Tibial nerve (tissue), 4 donors: Measurements from ENCODE around the gene GUCD1. TPM values are rescaled to one million over a fixed set of nuclear protein-coding genes. Genes with fewer than 3 reads are reported as not detected.
"Not testable (repeated sequence)": the region's sequence is repeated elsewhere in the genome, so short reads cannot be mapped to it uniquely, and the experiment has no call there.

Source experiments
- DNase-seq, 2 donors: peaks; one replicate each; pipeline ENCODE4 v3.0.0-alpha.2; 2019; ENCODE audit warnings: low spot score in 2 of 2
- H3K27ac ChIP-seq, 4 donors: fragments of 200-600 bp; sonication (generic) in 3 of 4; one replicate each; pipeline ENCODE4 v1.5.1; 2017 to 2019; ENCODE audit warnings: mild to moderate bottlenecking in 1 of 4
- H3K27me3 ChIP-seq, 2 donors: fragments of 200-600 bp; sonication (generic) in 1 of 2; one replicate each; pipeline versions ENCODE4 v1.5.1 to v1.6.0; 2017 to 2019
- H3K36me3 ChIP-seq, 3 donors: fragments of 200-600 bp; sonication (generic); one replicate each; pipeline ENCODE4 v1.5.1; 2018 to 2019
- H3K4me1 ChIP-seq, 4 donors: fragments of 200-600 bp; sonication (generic) in 3 of 4; one replicate each; pipeline ENCODE4 v1.5.1; 2017 to 2019
- H3K4me3 ChIP-seq, 4 donors: fragments of 200-600 bp; sonication (generic) in 3 of 4; one replicate each; pipeline ENCODE4 v1.5.1; 2017 to 2019; ENCODE audit warnings: mild to moderate bottlenecking in 1 of 4, moderate library complexity in 1 of 4
- H3K9me3 ChIP-seq, 4 donors: fragments of 200-600 bp; sonication (generic) in 3 of 4; one replicate each; pipeline ENCODE4 v1.5.1; 2017 to 2019
- CTCF ChIP-seq, 5 experiments: fragments of 200-600 bp in 3 of 5; fragments of 450-650 bp in 2 of 5; sonication (generic) in 3 of 5; IDR thresholded peaks; one replicate each; pipeline ENCODE4 v1.5.1; 2016 to 2019; ENCODE audit warnings: antibody characterized with exemption in 5 of 5, mild to moderate bottlenecking in 3 of 5, moderate library complexity in 2 of 5
- EP300 ChIP-seq, 2 donors: sonication (generic); formaldehyde crosslinking; IDR thresholded peaks; one replicate each; pipeline ENCODE4 v1.6.1; 2017; ENCODE audit warnings: antibody characterized with exemption in 2 of 2, mild to moderate bottlenecking in 1 of 2
- POLR2A ChIP-seq, 2 donors: fragments of 450-650 bp; IDR thresholded peaks; one replicate each; pipeline ENCODE4 v1.6.1; 2017; ENCODE audit warnings: antibody characterized with exemption in 2 of 2, mild to moderate bottlenecking in 2 of 2, moderate library complexity in 2 of 2
- WGBS, 2 donors: methylation state at CpG; one replicate each; pipeline ENCODE4 v1.1.5; 2018; 5-methylcytosine and 5-hydroxymethylcytosine counted together
- total RNA-seq, 4 donors: library from RNA; depleted of rRNA; stranded (reverse); fragments of >200 nt; gene quantifications; one replicate each; pipeline ENCODE4 v1.1.0, GENCODE V29; 2016

Gene GUCD1
- 10 to 100 TPM; 74.1 to 87.9 (median 84.6) TPM for total RNA-seq

- no peak for DNase-seq
- peak within 1 kb of the TSS; percentile 93 to 99 (median 96) for H3K27ac ChIP-seq
- no peaks in the 10 kb centered on the region for H3K9me3 ChIP-seq
- H3K4me3 ChIP-seq = peak within 1 kb of the TSS; percentile 84 to 95 (median 88)
- peak; percentile 50 to 82 for TF ChIP-seq POLR2A (IDR thresholded peaks at IDR 0.05)
- no peak for TF ChIP-seq CTCF (IDR thresholded peaks at IDR 0.05)
- TF ChIP-seq EP300 (IDR thresholded peaks at IDR 0.05) = peak in 1 of 2 donors; percentile 74
- no peaks in the 10 kb centered on the region for H3K27me3 ChIP-seq
- WGBS, 2 donors = 0% methylated on average over 31 to 55 of the region's 64 CpGs
- H3K4me1 ChIP-seq = peaks cover 5 to 69% (median 33%) of the 10 kb centered on the region in 4 donors
- H3K36me3 ChIP-seq = peaks cover 3 to 28% (median 11%) of the 10 kb centered on the region in 3 donors
These were observed at the start of gene GUCD1 for GRCh38 chr22:24554313-24555164. Gene GUCD1 (minus strand): TSS chr22:24555138. CDS start chr22:24554991, 147 bp downstream.

- Histone ChIP-seq H3K4me3 (peak overlapping the region in 1 of 4 donors; percentile 20), H3K27ac (peak overlapping the region in 1 of 4 donors; percentile 64), H3K4me1 (peaks cover 0 to 21% (median 2%) of the 10 kb centered on the region in 4 donors)
- H3K27me3 ChIP-seq, H3K9me3 ChIP-seq, H3K36me3 ChIP-seq, DNase-seq: not testable (repeated sequence)
- WGBS, 2 donors = 27 to 30% methylated on average over 15 to 17 of the region's 18 CpGs
These were observed 49.1 kb upstream of the GUCD1 start for GRCh38 chr22:24603770-24604629.

- peak within 1 kb of the TSS in 1 of 4 donors; percentile 20 for H3K4me3 ChIP-seq
- H3K36me3 ChIP-seq, H3K27me3 ChIP-seq, DNase-seq, H3K9me3 ChIP-seq: not testable (repeated sequence)
- peaks cover 0 to 21% (median 2%) of the 10 kb centered on the region in 4 donors for H3K4me1 ChIP-seq
- 52 to 56% methylated on average over 6 to 15 of the region's 22 CpGs for WGBS, 2 donors
- H3K27ac ChIP-seq = peak within 1 kb of the TSS in 1 of 4 donors; percentile 64
These were observed 48.2 kb upstream of the GUCD1 start, which contains the start of gene GGT1 for GRCh38 chr22:24602847-24603769. Gene GGT1 (plus strand): TSS chr22:24603193. CDS start chr22:24611082, 7,889 bp downstream.

- Histone ChIP-seq H3K4me1 (peaks cover 0 to 21% (median 2%) of the 10 kb centered on the region in 4 donors), H3K27ac (peak overlapping the region in 1 of 4 donors; percentile 26)
- not testable (repeated sequence) for H3K4me3 ChIP-seq, H3K36me3 ChIP-seq, DNase-seq, H3K27me3 ChIP-seq, H3K9me3 ChIP-seq
- WGBS, 2 donors = 88 to 90% methylated on average over 11 of the region's 11 CpGs
These were observed 47.3 kb upstream of the GUCD1 start for GRCh38 chr22:24602105-24602749.

- 61 to 66% methylated on average over 11 to 12 of the region's 12 CpGs for WGBS, 2 donors
- Histone ChIP-seq H3K27me3 (no peaks in the 10 kb centered on the region), H3K27ac (no peak overlapping the region), H3K4me3 (no peak overlapping the region), H3K4me1 (peaks cover 0 to 21% (median 2%) of the 10 kb centered on the region in 4 donors), H3K9me3 (no peaks in the 10 kb centered on the region), H3K36me3 (no peaks in the 10 kb centered on the region)
- no peak for DNase-seq
- TF ChIP-seq CTCF (IDR thresholded peaks at IDR 0.05) = no peak
- no peak for TF ChIP-seq POLR2A (IDR thresholded peaks at IDR 0.05)
- TF ChIP-seq EP300 (IDR thresholded peaks at IDR 0.05) = no peak
These were observed 46.5 kb upstream of the GUCD1 start for GRCh38 chr22:24601217-24602104.

- peaks cover 0 to 21% (median 2%) of the 10 kb centered on the region in 4 donors for H3K4me1 ChIP-seq
- H3K4me3 ChIP-seq, DNase-seq, H3K27me3 ChIP-seq, H3K9me3 ChIP-seq, H3K27ac ChIP-seq, H3K36me3 ChIP-seq: not testable (repeated sequence)
- WGBS, 2 donors = 86 to 94% methylated on average over 3 of the region's 3 CpGs
These were observed 45.2 kb upstream of the GUCD1 start for GRCh38 chr22:24599958-24600715.
